KMS-11 (cell line): ENCODE data around the gene CECR2.

Experiments used
- H2AFZ ChIP-seq: fragments of 200-600 bp; sonication (generic); 2 replicates; pipeline ENCODE4 v1.6.1; 2016; ENCODE audit warnings: antibody characterized with exemption, mixed run types, low read depth
- H3K27ac ChIP-seq: fragments of 200-600 bp; sonication (generic); 2 replicates; pipeline ENCODE4 v1.6.1; 2016; ENCODE audit warnings: mild to moderate bottlenecking, mixed run types
- H3K27me3 ChIP-seq: fragments of 200-600 bp; sonication (generic); 2 replicates; pipeline ENCODE4 v1.6.1; 2017; ENCODE audit warnings: mild to moderate bottlenecking, low read depth, mixed run types, moderate library complexity; ENCODE audit not compliant: insufficient read depth
- H3K36me3 ChIP-seq: fragments of 200-600 bp; sonication (generic); 2 replicates; pipeline ENCODE4 v1.6.1; 2017; ENCODE audit warnings: mild to moderate bottlenecking, mixed run types; ENCODE audit not compliant: insufficient read depth
- H3K4me1 ChIP-seq: fragments of 200-600 bp; sonication (generic); 2 replicates; pipeline ENCODE4 v1.6.1; 2016; ENCODE audit warnings: mild to moderate bottlenecking, low read depth, mixed run types; ENCODE audit not compliant: poor library complexity, severe bottlenecking
- H3K4me2 ChIP-seq: fragments of 200-600 bp; sonication (generic); 2 replicates; pipeline ENCODE4 v1.7.0; 2016; ENCODE audit warnings: mild to moderate bottlenecking, mixed run types
- H3K4me3 ChIP-seq: fragments of 200-600 bp; sonication (generic); IDR thresholded peaks from 2 replicates; pipeline ENCODE4 v1.6.1; 2017; ENCODE audit warnings: low read depth, low read length, mixed read lengths; ENCODE audit not compliant: insufficient read depth
- H3K79me2 ChIP-seq: fragments of 200-600 bp; sonication (generic); 2 replicates; pipeline ENCODE4 v1.6.1; 2016; ENCODE audit warnings: low read depth, mixed run types; ENCODE audit not compliant: insufficient read depth
- H3K9ac ChIP-seq: fragments of 200-600 bp; sonication (generic); 2 replicates; pipeline ENCODE4 v1.6.1; 2016; ENCODE audit warnings: mild to moderate bottlenecking, mixed run types
- H4K20me1 ChIP-seq: fragments of 200-600 bp; sonication (generic); 2 replicates; pipeline ENCODE4 v1.6.1; 2016; ENCODE audit warnings: mild to moderate bottlenecking, mixed run types; ENCODE audit not compliant: insufficient read depth
- CTCF ChIP-seq: fragments of 200-600 bp; sonication (generic); conservative IDR thresholded peaks from 2 replicates; pipeline ENCODE4 v1.6.1; 2017; ENCODE audit warnings: low read depth, mild to moderate bottlenecking, antibody characterized with exemption, low read length, moderate library complexity, mixed read lengths

The CECR2 gene

GRCh38 chr22:17475318-17476230 is 106.3 kb downstream of the CECR2 start:
- no peak overlapping the region for H3K4me3 ChIP-seq
- H2AFZ ChIP-seq: no peak overlapping the region
- no peak for TF ChIP-seq CTCF
- no peaks in the 10 kb centered on the region for H3K79me2 ChIP-seq
- H3K27me3 ChIP-seq: no peaks in the 10 kb centered on the region
- H3K9ac ChIP-seq: no peak overlapping the region
- H3K4me1 ChIP-seq: peaks cover 13% of the 10 kb centered on the region
- H3K36me3 ChIP-seq: no peaks in the 10 kb centered on the region
- no peak overlapping the region for H3K4me2 ChIP-seq
- H3K27ac ChIP-seq: no peak overlapping the region
- no peaks in the 10 kb centered on the region for H4K20me1 ChIP-seq

- no peaks in the 10 kb centered on the region for H3K27me3 ChIP-seq
- no peak overlapping the region for H3K9ac ChIP-seq
- no peaks in the 10 kb centered on the region for H4K20me1 ChIP-seq
- no peak for TF ChIP-seq CTCF
- H3K79me2 ChIP-seq: no peaks in the 10 kb centered on the region
- H3K4me1 ChIP-seq: peaks cover 15% of the 10 kb centered on the region
- no peak overlapping the region for H3K4me2 ChIP-seq
- no peak overlapping the region for H2AFZ ChIP-seq
- H3K4me3 ChIP-seq: no peak overlapping the region
- no peak overlapping the region for H3K27ac ChIP-seq
- no peaks in the 10 kb centered on the region for H3K36me3 ChIP-seq
These were observed 107.6 kb downstream of the CECR2 start for GRCh38 chr22:17476838-17477237.

- H3K27ac ChIP-seq: no peak overlapping the region
These were observed 108.2 kb downstream of the CECR2 start for GRCh38 chr22:17477391-17477833.

GRCh38 chr22:17479135-17479534 is 109.9 kb downstream of the CECR2 start:
- no peak for TF ChIP-seq CTCF
- Histone ChIP-seq H3K27me3 (no peaks in the 10 kb centered on the region), H2AFZ (no peak overlapping the region), H3K4me1 (peaks cover 15% of the 10 kb centered on the region), H3K9ac (no peak overlapping the region), H4K20me1 (no peaks in the 10 kb centered on the region), H3K79me2 (no peaks in the 10 kb centered on the region), H3K27ac (no peak overlapping the region), H3K4me3 (no peak overlapping the region), H3K36me3 (no peaks in the 10 kb centered on the region), H3K4me2 (no peak overlapping the region)

More at GRCh38 chr22:17477391-17477833, 108.2 kb downstream of the CECR2 start:
- no peak overlapping the region for H3K4me2 ChIP-seq
- no peaks in the 10 kb centered on the region for H3K27me3 ChIP-seq
- no peak overlapping the region for H2AFZ ChIP-seq
- no peaks in the 10 kb centered on the region for H3K79me2 ChIP-seq
- TF ChIP-seq CTCF: no peak
- no peaks in the 10 kb centered on the region for H4K20me1 ChIP-seq
- H3K9ac ChIP-seq: no peak overlapping the region
- H3K4me3 ChIP-seq: no peak overlapping the region
- no peaks in the 10 kb centered on the region for H3K36me3 ChIP-seq
- peaks cover 15% of the 10 kb centered on the region for H3K4me1 ChIP-seq
